HCT116 (cell line): ENCODE data around the gene HPCAL4.

Source experiments
- POLR2A ChIP-seq: IDR thresholded peaks from 2 replicates; pipeline ENCODE4 v1.7.0; 2011; ENCODE audit warnings: borderline replicate concordance; ENCODE audit not compliant: insufficient read depth, insufficient read length; ENCODE audit errors: extremely low read depth
- POLR2AphosphoS5 ChIP-seq: IDR thresholded peaks from 2 replicates; pipeline ENCODE4 v1.6.1; 2011; ENCODE audit warnings: mild to moderate bottlenecking, low read depth, low read length, moderate library complexity
- TF ChIP-seq, protein P1 (sequence below): IDR thresholded peaks from 2 replicates; pipeline ENCODE4 v1.6.1; 2012
- TF ChIP-seq, protein P2 (sequence below), 3 experiments: fragments of 200-600 bp in 1 of 3; sonication (generic) in 1 of 3; IDR thresholded peaks in 2 of 3; conservative IDR thresholded peaks in 1 of 3; 2 replicates each; pipeline ENCODE4 v1.5.1; 2012 to 2017; ENCODE audit warnings: low read depth in 2 of 3, low read length in 2 of 3, antibody characterized with exemption in 1 of 3, borderline replicate concordance in 1 of 3, control low read depth in 1 of 3, mild to moderate bottlenecking in 1 of 3, mixed read lengths in 1 of 3, mixed run types in 1 of 3, moderate library complexity in 1 of 3; ENCODE audit not compliant: insufficient read depth in 1 of 3

DNA sequence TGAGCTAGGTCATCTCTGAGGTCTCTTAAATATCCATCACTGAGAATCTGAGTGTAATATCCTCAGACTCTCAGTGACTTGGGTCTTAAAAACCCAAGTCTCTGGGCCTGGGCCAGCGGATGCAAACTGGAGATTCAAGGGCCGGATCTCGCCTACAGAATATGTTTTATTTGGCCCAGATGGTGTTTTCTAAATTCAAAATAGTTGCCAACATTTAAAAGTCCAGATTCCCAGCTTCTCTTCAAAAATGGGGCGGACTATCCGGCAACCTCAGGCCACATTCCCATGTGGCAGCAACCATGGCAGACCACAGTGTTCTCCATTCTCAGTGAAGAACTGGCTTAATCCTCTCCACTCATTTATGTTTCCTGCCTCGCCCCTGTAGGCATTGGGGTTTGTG is 39.1 kb downstream of the HPCAL4 start:
- TF ChIP-seq POLR2A (no peak), POLR2AphosphoS5 (no peak)
- TF ChIP-seq, protein P1, sequence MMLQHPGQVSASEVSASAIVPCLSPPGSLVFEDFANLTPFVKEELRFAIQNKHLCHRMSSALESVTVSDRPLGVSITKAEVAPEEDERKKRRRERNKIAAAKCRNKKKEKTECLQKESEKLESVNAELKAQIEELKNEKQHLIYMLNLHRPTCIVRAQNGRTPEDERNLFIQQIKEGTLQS, result no peak
- TF ChIP-seq, protein P2, sequence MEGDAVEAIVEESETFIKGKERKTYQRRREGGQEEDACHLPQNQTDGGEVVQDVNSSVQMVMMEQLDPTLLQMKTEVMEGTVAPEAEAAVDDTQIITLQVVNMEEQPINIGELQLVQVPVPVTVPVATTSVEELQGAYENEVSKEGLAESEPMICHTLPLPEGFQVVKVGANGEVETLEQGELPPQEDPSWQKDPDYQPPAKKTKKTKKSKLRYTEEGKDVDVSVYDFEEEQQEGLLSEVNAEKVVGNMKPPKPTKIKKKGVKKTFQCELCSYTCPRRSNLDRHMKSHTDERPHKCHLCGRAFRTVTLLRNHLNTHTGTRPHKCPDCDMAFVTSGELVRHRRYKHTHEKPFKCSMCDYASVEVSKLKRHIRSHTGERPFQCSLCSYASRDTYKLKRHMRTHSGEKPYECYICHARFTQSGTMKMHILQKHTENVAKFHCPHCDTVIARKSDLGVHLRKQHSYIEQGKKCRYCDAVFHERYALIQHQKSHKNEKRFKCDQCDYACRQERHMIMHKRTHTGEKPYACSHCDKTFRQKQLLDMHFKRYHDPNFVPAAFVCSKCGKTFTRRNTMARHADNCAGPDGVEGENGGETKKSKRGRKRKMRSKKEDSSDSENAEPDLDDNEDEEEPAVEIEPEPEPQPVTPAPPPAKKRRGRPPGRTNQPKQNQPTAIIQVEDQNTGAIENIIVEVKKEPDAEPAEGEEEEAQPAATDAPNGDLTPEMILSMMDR (IDR thresholded peaks at IDR 0.05 in 2 of 3, conservative IDR thresholded peaks at IDR 0.05 in 1 of 3; ENCODE audit: borderline replicate concordance in 1 of 3, insufficient read depth in 1 of 3, low read depth in 2 of 3, low read length in 2 of 3), result no peak
